HepG2 (cell line): ENCODE measurements around the gene COL18A1. TPM values are rescaled to one million over a fixed set of nuclear protein-coding genes. Genes with fewer than 3 reads are reported as not detected.
A peak's percentile ranks its signal among the peaks of the same experiment; 100 is the strongest.

Source experiments
- ARHGAP35 ChIP-seq: sonication (generic); formaldehyde crosslinking; IDR thresholded peaks from 2 replicates; pipeline ENCODE4 v1.9.0; 2022; ENCODE audit warnings: mild to moderate bottlenecking, inconsistent platforms, moderate library complexity, missing genetic modification reagents, borderline replicate concordance
- CBX1 ChIP-seq: IDR thresholded peaks from one replicate; pipeline ENCODE4 v1.6.1; 2016; ENCODE audit warnings: antibody characterized with exemption, low read depth
- GATAD1 ChIP-seq: IDR thresholded peaks from 2 replicates; pipeline ENCODE4 v1.6.1; 2016; ENCODE audit warnings: missing genetic modification reagents, missing compliant biosample characterization
- MAFK ChIP-seq, 2 experiments: IDR thresholded peaks in 1 of 2; conservative IDR thresholded peaks in 1 of 2; 2 replicates each; pipeline ENCODE4 v1.6.1; 2011; ENCODE audit warnings: improper control_type of control experiment in 2 of 2, low read length in 2 of 2
- PRDM10 ChIP-seq: sonication (generic); formaldehyde crosslinking; IDR thresholded peaks from 2 replicates; pipeline ENCODE4 v1.4.0; 2020; ENCODE audit warnings: low read depth, missing genetic modification reagents
- SMARCE1 ChIP-seq: fragments of 450-650 bp; IDR thresholded peaks from 2 replicates; pipeline ENCODE4 v1.6.1; 2017; ENCODE audit warnings: borderline replicate concordance
- THAP11 ChIP-seq: IDR thresholded peaks from 2 replicates; pipeline ENCODE4 v1.6.1; 2016; ENCODE audit warnings: missing biosample characterization, missing genetic modification reagents
- ZMYM3 ChIP-seq: sonication (generic); formaldehyde crosslinking; IDR thresholded peaks from 2 replicates; pipeline ENCODE4 v1.5.1; 2020; ENCODE audit warnings: mild to moderate bottlenecking, missing genetic modification reagents
- ZNF788 ChIP-seq: sonication (generic); formaldehyde crosslinking; IDR thresholded peaks from 2 replicates; pipeline ENCODE4 v1.5.0; 2020; ENCODE audit warnings: mild to moderate bottlenecking, missing genetic modification reagents, borderline replicate concordance
- ZUFSP ChIP-seq: sonication (generic); formaldehyde crosslinking; IDR thresholded peaks from 2 replicates; pipeline ENCODE4 v1.9.0; 2021; ENCODE audit warnings: missing genetic modification reagents, mild to moderate bottlenecking, borderline replicate concordance
- polyA plus RNA-seq, 8 experiments: library from polyadenylated mRNA; depleted of rRNA in 3 of 8; stranded (reverse) in 7 of 8; unstranded in 1 of 8; fragments of >200 nt; fragmentation: Illumina TruSeq in 4 of 8; extraction: Trizol in 4 of 8; gene quantifications; 2 replicates each; pipeline versions ENCODE4 v1.2.1 to v1.2.3, GENCODE V29; 2011 to 2016; ENCODE audit warnings: low read depth in 4 of 8, missing spikeins in 1 of 8, mixed read lengths in 1 of 8; ENCODE audit not compliant: insufficient read depth in 1 of 8
- total RNA-seq, 5 experiments: library from RNA; depleted of rRNA; stranded (reverse); fragments of >200 nt; fragmentation: Illumina TruSeq; extraction: Trizol; gene quantifications; 2 replicates each; pipeline ENCODE4 v1.2.3, GENCODE V29; 2016; ENCODE audit warnings: low read depth in 1 of 5
- TF ChIP-seq, protein P1 (sequence below): sonication (generic); formaldehyde crosslinking; IDR thresholded peaks from 2 replicates; pipeline ENCODE4 v1.4.0; 2020; ENCODE audit warnings: missing genetic modification reagents
- TF ChIP-seq, protein P2 (sequence below): sonication (generic); formaldehyde crosslinking; IDR thresholded peaks from 2 replicates; pipeline ENCODE4 v1.5.1; 2020; ENCODE audit warnings: mild to moderate bottlenecking, missing genetic modification reagents, borderline replicate concordance
- TF ChIP-seq, protein P3 (sequence below): conservative IDR thresholded peaks from 2 replicates; pipeline ENCODE4 v1.6.1; 2018; ENCODE audit warnings: missing genetic modification reagents

The COL18A1 gene
- total and polyA plus RNA-seq, 2 of the 13 experiments (the other 11 are each of a cell fraction or from before 2014, with no cell fraction given), result 79.0 to 102 TPM

- TF ChIP-seq, protein P1, sequence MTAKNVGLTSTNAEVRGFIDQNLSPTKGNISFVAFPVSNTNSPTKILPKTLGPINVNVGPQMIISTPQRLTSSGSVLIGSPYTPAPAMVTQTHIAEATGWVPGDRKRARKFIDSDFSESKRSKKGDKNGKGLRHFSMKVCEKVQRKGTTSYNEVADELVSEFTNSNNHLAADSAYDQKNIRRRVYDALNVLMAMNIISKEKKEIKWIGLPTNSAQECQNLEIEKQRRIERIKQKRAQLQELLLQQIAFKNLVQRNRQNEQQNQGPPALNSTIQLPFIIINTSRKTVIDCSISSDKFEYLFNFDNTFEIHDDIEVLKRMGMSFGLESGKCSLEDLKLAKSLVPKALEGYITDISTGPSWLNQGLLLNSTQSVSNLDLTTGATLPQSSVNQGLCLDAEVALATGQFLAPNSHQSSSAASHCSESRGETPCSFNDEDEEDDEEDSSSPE (CRISPR knock-in tag), result peak; percentile 35; the same call in 1 of the 2 replicates
- TF ChIP-seq, protein P2, sequence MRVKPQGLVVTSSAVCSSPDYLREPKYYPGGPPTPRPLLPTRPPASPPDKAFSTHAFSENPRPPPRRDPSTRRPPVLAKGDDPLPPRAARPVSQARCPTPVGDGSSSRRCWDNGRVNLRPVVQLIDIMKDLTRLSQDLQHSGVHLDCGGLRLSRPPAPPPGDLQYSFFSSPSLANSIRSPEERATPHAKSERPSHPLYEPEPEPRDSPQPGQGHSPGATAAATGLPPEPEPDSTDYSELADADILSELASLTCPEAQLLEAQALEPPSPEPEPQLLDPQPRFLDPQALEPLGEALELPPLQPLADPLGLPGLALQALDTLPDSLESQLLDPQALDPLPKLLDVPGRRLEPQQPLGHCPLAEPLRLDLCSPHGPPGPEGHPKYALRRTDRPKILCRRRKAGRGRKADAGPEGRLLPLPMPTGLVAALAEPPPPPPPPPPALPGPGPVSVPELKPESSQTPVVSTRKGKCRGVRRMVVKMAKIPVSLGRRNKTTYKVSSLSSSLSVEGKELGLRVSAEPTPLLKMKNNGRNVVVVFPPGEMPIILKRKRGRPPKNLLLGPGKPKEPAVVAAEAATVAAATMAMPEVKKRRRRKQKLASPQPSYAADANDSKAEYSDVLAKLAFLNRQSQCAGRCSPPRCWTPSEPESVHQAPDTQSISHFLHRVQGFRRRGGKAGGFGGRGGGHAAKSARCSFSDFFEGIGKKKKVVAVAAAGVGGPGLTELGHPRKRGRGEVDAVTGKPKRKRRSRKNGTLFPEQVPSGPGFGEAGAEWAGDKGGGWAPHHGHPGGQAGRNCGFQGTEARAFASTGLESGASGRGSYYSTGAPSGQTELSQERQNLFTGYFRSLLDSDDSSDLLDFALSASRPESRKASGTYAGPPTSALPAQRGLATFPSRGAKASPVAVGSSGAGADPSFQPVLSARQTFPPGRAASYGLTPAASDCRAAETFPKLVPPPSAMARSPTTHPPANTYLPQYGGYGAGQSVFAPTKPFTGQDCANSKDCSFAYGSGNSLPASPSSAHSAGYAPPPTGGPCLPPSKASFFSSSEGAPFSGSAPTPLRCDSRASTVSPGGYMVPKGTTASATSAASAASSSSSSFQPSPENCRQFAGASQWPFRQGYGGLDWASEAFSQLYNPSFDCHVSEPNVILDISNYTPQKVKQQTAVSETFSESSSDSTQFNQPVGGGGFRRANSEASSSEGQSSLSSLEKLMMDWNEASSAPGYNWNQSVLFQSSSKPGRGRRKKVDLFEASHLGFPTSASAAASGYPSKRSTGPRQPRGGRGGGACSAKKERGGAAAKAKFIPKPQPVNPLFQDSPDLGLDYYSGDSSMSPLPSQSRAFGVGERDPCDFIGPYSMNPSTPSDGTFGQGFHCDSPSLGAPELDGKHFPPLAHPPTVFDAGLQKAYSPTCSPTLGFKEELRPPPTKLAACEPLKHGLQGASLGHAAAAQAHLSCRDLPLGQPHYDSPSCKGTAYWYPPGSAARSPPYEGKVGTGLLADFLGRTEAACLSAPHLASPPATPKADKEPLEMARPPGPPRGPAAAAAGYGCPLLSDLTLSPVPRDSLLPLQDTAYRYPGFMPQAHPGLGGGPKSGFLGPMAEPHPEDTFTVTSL (CRISPR knock-in tag), result peak; percentile 37; the same call in 1 of the 2 replicates
- no peak for TF ChIP-seq GATAD1 (CRISPR knock-in tag)
- TF ChIP-seq ZUFSP, result no peak
- TF ChIP-seq PRDM10 (CRISPR knock-in tag), result no peak; the same call in 1 of the 2 replicates
- 0 out of 2 replicates have a peak, but pooled peaks have one; percentile 25 for TF ChIP-seq THAP11 (CRISPR knock-in tag)
- no peak for TF ChIP-seq SMARCE1
- TF ChIP-seq ZMYM3 (CRISPR knock-in tag), result no peak
- TF ChIP-seq, protein P3, sequence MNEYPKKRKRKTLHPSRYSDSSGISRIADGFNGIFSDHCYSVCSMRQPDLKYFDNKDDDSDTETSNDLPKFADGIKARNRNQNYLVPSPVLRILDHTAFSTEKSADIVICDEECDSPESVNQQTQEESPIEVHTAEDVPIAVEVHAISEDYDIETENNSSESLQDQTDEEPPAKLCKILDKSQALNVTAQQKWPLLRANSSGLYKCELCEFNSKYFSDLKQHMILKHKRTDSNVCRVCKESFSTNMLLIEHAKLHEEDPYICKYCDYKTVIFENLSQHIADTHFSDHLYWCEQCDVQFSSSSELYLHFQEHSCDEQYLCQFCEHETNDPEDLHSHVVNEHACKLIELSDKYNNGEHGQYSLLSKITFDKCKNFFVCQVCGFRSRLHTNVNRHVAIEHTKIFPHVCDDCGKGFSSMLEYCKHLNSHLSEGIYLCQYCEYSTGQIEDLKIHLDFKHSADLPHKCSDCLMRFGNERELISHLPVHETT, result no peak
- TF ChIP-seq ZNF788 (CRISPR knock-in tag), result no peak
- no peak for TF ChIP-seq MAFK (conservative IDR thresholded peaks at IDR 0.05 in 1 of 2, IDR thresholded peaks at IDR 0.05 in 1 of 2; ENCODE audit: low read length in 2 of 2)
- no peak for TF ChIP-seq CBX1
- no peak for TF ChIP-seq ARHGAP35 (CRISPR knock-in tag)
Measured at GRCh38 chr21:45410151-45410864, 5.3 kb downstream of the COL18A1 start (continued).
